ENCODE data around the gene TMEM156.

GRCh38 chr4:39050590-39050989 lies 18.4 kb upstream of the TMEM156 start:
- no peak for TF ChIP-seq ZBTB11 (CRISPR knock-in tag; IDR thresholded peaks at IDR 0.05)
- TF ChIP-seq MYC (IDR thresholded peaks at IDR 0.05; ENCODE audit: insufficient read depth, insufficient read length, insufficient replicate concordance, low read length, severe bottlenecking) = no peak
- TF ChIP-seq, protein P1, sequence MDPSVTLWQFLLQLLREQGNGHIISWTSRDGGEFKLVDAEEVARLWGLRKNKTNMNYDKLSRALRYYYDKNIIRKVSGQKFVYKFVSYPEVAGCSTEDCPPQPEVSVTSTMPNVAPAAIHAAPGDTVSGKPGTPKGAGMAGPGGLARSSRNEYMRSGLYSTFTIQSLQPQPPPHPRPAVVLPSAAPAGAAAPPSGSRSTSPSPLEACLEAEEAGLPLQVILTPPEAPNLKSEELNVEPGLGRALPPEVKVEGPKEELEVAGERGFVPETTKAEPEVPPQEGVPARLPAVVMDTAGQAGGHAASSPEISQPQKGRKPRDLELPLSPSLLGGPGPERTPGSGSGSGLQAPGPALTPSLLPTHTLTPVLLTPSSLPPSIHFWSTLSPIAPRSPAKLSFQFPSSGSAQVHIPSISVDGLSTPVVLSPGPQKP (IDR thresholded peaks at IDR 0.05; ENCODE audit: low read depth, low read length) = no peak
- no peak for TF ChIP-seq RFX5 (IDR thresholded peaks at IDR 0.05; ENCODE audit: low read depth, low read length)
- no peak for TF ChIP-seq POLR2A (IDR thresholded peaks at IDR 0.05; ENCODE audit: low read depth, low read length)
- no peak for TF ChIP-seq BACH1 (IDR thresholded peaks at IDR 0.05; ENCODE audit: borderline replicate concordance)
- TF ChIP-seq ATF7 (IDR thresholded peaks at IDR 0.05; ENCODE audit: low read depth) = no peak
- TF ChIP-seq POLR2AphosphoS5 (IDR thresholded peaks at IDR 0.05; ENCODE audit: low read length) = no peak
- TF ChIP-seq BCL3 (IDR thresholded peaks at IDR 0.05; ENCODE audit: borderline replicate concordance, insufficient read depth, low read depth, low read length, poor library complexity, severe bottlenecking) = no peak
- TF ChIP-seq ATF3 (IDR thresholded peaks at IDR 0.05; ENCODE audit: borderline replicate concordance, extremely low read depth, low read depth, low read length) = no peak
- TF ChIP-seq, protein P2, sequence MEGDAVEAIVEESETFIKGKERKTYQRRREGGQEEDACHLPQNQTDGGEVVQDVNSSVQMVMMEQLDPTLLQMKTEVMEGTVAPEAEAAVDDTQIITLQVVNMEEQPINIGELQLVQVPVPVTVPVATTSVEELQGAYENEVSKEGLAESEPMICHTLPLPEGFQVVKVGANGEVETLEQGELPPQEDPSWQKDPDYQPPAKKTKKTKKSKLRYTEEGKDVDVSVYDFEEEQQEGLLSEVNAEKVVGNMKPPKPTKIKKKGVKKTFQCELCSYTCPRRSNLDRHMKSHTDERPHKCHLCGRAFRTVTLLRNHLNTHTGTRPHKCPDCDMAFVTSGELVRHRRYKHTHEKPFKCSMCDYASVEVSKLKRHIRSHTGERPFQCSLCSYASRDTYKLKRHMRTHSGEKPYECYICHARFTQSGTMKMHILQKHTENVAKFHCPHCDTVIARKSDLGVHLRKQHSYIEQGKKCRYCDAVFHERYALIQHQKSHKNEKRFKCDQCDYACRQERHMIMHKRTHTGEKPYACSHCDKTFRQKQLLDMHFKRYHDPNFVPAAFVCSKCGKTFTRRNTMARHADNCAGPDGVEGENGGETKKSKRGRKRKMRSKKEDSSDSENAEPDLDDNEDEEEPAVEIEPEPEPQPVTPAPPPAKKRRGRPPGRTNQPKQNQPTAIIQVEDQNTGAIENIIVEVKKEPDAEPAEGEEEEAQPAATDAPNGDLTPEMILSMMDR (IDR thresholded peaks at IDR 0.05 in 2 of 3, conservative IDR thresholded peaks at IDR 0.05 in 1 of 3; ENCODE audit: control insufficient read depth in 2 of 3, extremely low read depth in 1 of 3, insufficient read depth in 1 of 3, low read depth in 3 of 3, low read length in 3 of 3) = no peak
- no peak for TF ChIP-seq EZH2 (IDR thresholded peaks at IDR 0.05; ENCODE audit: borderline replicate concordance, control insufficient read depth, low read depth, low read length)

Data from GM12878 (cell line).